HEK293 (cell line): Measurements from ENCODE around the gene OR10AD1.

Experiments used
- CTCF ChIA-PET: fragments of 350-600 bp; formaldehyde crosslinking; extraction: SDS; loops from one replicate; lab custom pipeline; 2021; ENCODE audit warnings: antibody characterized with exemption; lab: Yijun Ruan, JAX
- POLR2A ChIA-PET: fragments of 300-600 bp; formaldehyde crosslinking; extraction: SDS; loops from one replicate; lab custom pipeline; 2020; ENCODE audit warnings: antibody characterized with exemption, inconsistent platforms; lab: Yijun Ruan, JAX
- H3K27ac ChIP-seq: fragments of 200-500 bp; sonication (Bioruptor generic); 2 replicates; pipeline ENCODE4 v1.5.1; 2014; ENCODE audit warnings: low read depth, low read length, control low read depth, inconsistent platforms; ENCODE audit errors: extremely low read depth
- H3K36me3 ChIP-seq, 2 experiments: fragments of 200-500 bp in 1 of 2; sonication (Bioruptor generic) in 1 of 2; 1 replicate in 1 of 2; 2 replicates in 1 of 2; pipeline ENCODE4 v1.5.1; 2014 to 2017; ENCODE audit warnings: inconsistent platforms in 2 of 2, low read length in 2 of 2; ENCODE audit not compliant: control insufficient read depth in 2 of 2, insufficient read depth in 1 of 2
- H3K4me1 ChIP-seq: fragments of 200-500 bp; sonication (Bioruptor generic); 2 replicates; pipeline ENCODE4 v1.5.1; 2014; ENCODE audit warnings: mild to moderate bottlenecking, low read length, inconsistent platforms; ENCODE audit not compliant: control insufficient read depth, insufficient read depth
- H3K4me3 ChIP-seq: 2 replicates; pipeline ENCODE4 v1.5.1; 2011; ENCODE audit warnings: low read depth, mild to moderate bottlenecking, control low read depth, low read length, moderate library complexity
- H3K9me3 ChIP-seq: fragments of 200-500 bp; sonication (Bioruptor generic); 2 replicates; pipeline ENCODE4 v1.5.1; 2014; ENCODE audit warnings: low read depth, low read length, inconsistent platforms; ENCODE audit not compliant: control insufficient read depth, insufficient read depth
- FEZF1 ChIP-seq: fragments of 450-650 bp; formaldehyde crosslinking; IDR thresholded peaks from 2 replicates; pipeline ENCODE4 v1.5.1; 2016; ENCODE audit warnings: missing biosample characterization, missing genetic modification characterization
- PRDM1 ChIP-seq: fragments of 450-650 bp; formaldehyde crosslinking; IDR thresholded peaks from 2 replicates; pipeline ENCODE4; 2016; ENCODE audit warnings: missing biosample characterization, missing genetic modification characterization
- REST ChIP-seq: fragments of 450-650 bp; formaldehyde crosslinking; IDR thresholded peaks from 2 replicates; pipeline ENCODE4 v1.5.1; 2016; ENCODE audit warnings: missing biosample characterization, missing genetic modification characterization
- ZNF157 ChIP-seq: fragments of 450-650 bp; formaldehyde crosslinking; IDR thresholded peaks from 2 replicates; pipeline ENCODE4 v1.5.1; 2016; ENCODE audit warnings: missing biosample characterization, missing genetic modification characterization
- ZNF354C ChIP-seq: fragments of 450-650 bp; formaldehyde crosslinking; IDR thresholded peaks from 2 replicates; pipeline ENCODE4 v1.5.1; 2016; ENCODE audit warnings: missing biosample characterization, missing genetic modification characterization, low read depth, borderline replicate concordance
- ZNF366 ChIP-seq: fragments of 450-650 bp; formaldehyde crosslinking; conservative IDR thresholded peaks from 2 replicates; pipeline ENCODE4 v1.5.1; 2016; ENCODE audit warnings: missing biosample characterization, missing genetic modification characterization
- ZNF391 ChIP-seq: fragments of 450-650 bp; formaldehyde crosslinking; IDR thresholded peaks from 2 replicates; pipeline ENCODE4 v1.5.1; 2016; ENCODE audit warnings: low read depth, missing biosample characterization, missing genetic modification characterization, borderline replicate concordance
- ZNF518A ChIP-seq: fragments of 450-650 bp; formaldehyde crosslinking; conservative IDR thresholded peaks from 2 replicates; pipeline ENCODE4 v1.5.1; 2016; ENCODE audit warnings: low read depth, missing biosample characterization, missing genetic modification characterization
- ZNF830 ChIP-seq: fragments of 450-650 bp; IDR thresholded peaks from 2 replicates; pipeline ENCODE4 v1.5.0; 2018; ENCODE audit warnings: missing biosample characterization, missing genetic modification characterization, low read depth, mild to moderate bottlenecking, moderate library complexity

OR10AD1 gene

DNA sequence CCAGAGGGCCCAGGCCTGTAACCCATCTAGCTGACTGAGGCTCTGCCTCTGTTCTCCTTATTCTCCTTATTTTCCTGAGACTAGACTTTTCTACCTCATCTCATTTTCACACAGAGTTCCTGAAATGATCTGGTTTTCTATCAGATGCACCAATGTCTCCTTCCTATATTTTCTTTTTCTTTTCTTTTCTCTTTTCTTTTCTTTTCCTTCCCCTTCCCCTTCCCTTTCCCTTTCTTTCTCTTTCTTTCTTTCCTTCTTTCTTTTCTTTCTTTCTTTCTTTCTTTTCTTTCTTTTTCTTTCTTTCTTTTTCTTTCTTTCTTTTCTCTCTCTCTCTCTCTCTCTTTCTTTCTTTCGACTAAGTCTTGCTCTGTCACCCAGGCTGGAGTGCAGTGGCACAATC lies 22.7 kb downstream of the OR10AD1 start:
- ChIA-PET CTCF (interaction anchor here (0.6 to 2.6 kb wide), 4 partner anchors 9 to 27 kb away, joined by 3 to 13 read pairs (median 6); no protein-coding TSS in a partner anchor), POLR2A (no interaction called here)
- no peak overlapping the region for H3K27ac ChIP-seq
- H3K9me3 ChIP-seq = no peaks in the 10 kb centered on the region
- H3K36me3 ChIP-seq = no peaks in the 10 kb centered on the region
- no peak overlapping the region for H3K4me3 ChIP-seq
- H3K4me1 ChIP-seq = 0 out of 2 replicates have a peak, but pooled peaks cover 2% of the 10 kb centered on the region
- TF ChIP-seq ZNF366 (tag by site-specific recombination) = peak; percentile 90
- TF ChIP-seq PRDM1 (tag by site-specific recombination) = peak; percentile 89
- TF ChIP-seq FEZF1 (tag by site-specific recombination) = no peak

DNA sequence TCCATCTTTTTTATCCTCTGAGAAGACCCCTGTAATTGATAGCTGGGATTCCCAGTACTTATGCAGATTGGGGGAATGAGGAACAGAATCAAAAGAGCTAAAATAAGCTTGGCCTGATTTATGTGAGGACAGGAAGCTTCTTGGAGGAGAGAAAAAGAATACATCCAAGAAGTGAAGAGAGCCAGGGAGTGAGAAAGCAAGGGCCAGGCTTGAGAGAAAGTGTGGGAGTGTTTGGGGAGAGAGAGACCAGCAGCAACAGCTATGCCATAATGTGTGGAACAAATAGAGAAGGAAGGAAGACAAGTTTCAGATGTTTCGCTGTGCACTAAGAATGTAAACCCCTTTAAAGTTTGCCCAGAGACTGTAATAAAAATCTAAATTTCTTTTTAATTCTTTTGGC lies 23.6 kb downstream of the OR10AD1 start:
- H3K9me3 ChIP-seq = no peaks in the 10 kb centered on the region
- POLR2A ChIA-PET = no interaction called here
- CTCF ChIA-PET = interaction anchor here (0.6 to 2.6 kb wide), 6 partner anchors 10 to 309 kb away, joined by 3 to 13 read pairs (median 4); no protein-coding TSS in a partner anchor
- H3K27ac ChIP-seq = no peak overlapping the region
- no peak overlapping the region for H3K4me3 ChIP-seq
- TF ChIP-seq ZNF354C = no peak
- H3K36me3 ChIP-seq = no peaks in the 10 kb centered on the region
- H3K4me1 ChIP-seq = 0 out of 2 replicates have a peak, but pooled peaks cover 2% of the 10 kb centered on the region

GRCh38 chr12:48177982-48178381 lies 25.1 kb downstream of the OR10AD1 start:
- CTCF ChIA-PET = interaction anchor here (0.7 to 1.2 kb wide), 3 partner anchors 12 to 462 kb away, joined by 3 to 4 read pairs (median 3); no protein-coding TSS in a partner anchor
- Histone ChIP-seq H3K27ac (no peak overlapping the region), H3K9me3 (no peaks in the 10 kb centered on the region), H3K4me3 (no peak overlapping the region), H3K4me1 (0 out of 2 replicates have a peak, but pooled peaks cover 2% of the 10 kb centered on the region), H3K36me3 (no peaks in the 10 kb centered on the region)
- POLR2A ChIA-PET = interaction anchor here (1.1 kb wide), 1 partner anchor 21 kb away, joined by 3 read pairs; the partner anchor contains the start of gene ASB8
- TF ChIP-seq ZNF157 (tag by site-specific recombination) = no peak
- peak; percentile 90 for TF ChIP-seq REST (tag by site-specific recombination)

DNA sequence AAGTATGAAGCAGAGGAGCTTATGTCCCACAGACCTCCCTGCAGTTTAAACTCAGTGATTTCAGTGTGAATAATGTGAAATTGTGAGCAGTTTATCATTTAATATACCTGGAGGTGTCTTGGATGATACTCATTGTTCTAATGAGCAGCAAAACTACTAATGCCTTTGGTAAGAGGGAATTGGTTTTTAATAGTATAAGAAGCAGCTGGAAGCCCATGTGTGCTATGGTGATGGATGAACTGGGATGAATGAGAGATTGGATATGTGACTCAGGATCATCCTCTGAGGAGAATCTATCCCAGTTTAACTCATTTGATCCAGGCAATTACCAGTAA lies 26.7 kb downstream of the OR10AD1 start:
- ChIA-PET POLR2A (no interaction called here), CTCF (interaction anchor here (0.7 to 2.2 kb wide), 6 partner anchors 11 to 435 kb away, joined by 3 to 8 read pairs (median 4); partner anchors contain the start of gene TMEM106C)
- no peaks in the 10 kb centered on the region for H3K36me3 ChIP-seq
- H3K4me1 ChIP-seq = 0 out of 2 replicates have a peak, but pooled peaks cover 2% of the 10 kb centered on the region
- no peak overlapping the region for H3K27ac ChIP-seq
- H3K9me3 ChIP-seq = no peaks in the 10 kb centered on the region
- TF ChIP-seq ZNF391 (tag by site-specific recombination) = no peak
- no peak for TF ChIP-seq ZNF518A (tag by site-specific recombination)
- TF ChIP-seq ZNF830 (tag by site-specific recombination) = no peak
- H3K4me3 ChIP-seq = no peak overlapping the region
